Measurements from ENCODE around the gene DGKG.

DNA sequence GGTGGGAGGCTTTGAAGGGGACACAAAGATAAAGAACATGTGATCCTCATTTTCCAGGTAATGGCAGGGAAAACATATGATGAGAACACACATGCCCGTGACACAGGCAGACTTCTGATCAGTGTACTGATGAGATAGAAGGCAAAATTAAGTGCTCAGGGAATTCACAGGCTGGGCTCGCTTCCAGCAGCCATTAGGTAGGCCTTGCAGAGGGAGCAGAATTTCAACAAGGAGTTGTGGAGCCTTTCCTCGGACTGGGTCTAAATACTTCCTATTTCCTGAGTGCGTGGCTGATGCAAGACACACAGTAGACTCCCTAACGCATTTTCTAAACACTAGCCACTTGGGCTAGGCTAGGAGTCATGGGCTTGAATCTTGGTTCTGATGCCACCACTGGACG, 179.2 kb downstream of the DGKG start:
- TF ChIP-seq, protein P1, sequence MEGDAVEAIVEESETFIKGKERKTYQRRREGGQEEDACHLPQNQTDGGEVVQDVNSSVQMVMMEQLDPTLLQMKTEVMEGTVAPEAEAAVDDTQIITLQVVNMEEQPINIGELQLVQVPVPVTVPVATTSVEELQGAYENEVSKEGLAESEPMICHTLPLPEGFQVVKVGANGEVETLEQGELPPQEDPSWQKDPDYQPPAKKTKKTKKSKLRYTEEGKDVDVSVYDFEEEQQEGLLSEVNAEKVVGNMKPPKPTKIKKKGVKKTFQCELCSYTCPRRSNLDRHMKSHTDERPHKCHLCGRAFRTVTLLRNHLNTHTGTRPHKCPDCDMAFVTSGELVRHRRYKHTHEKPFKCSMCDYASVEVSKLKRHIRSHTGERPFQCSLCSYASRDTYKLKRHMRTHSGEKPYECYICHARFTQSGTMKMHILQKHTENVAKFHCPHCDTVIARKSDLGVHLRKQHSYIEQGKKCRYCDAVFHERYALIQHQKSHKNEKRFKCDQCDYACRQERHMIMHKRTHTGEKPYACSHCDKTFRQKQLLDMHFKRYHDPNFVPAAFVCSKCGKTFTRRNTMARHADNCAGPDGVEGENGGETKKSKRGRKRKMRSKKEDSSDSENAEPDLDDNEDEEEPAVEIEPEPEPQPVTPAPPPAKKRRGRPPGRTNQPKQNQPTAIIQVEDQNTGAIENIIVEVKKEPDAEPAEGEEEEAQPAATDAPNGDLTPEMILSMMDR (IDR thresholded peaks at IDR 0.05; ENCODE audit: insufficient read depth, low read length), result no peak
- TF ChIP-seq POLR2AphosphoS5 (IDR thresholded peaks at IDR 0.05; ENCODE audit: low read depth) (peak; percentile 33; the same call in 1 of the 2 replicates), SPI1 (IDR thresholded peaks at IDR 0.05; ENCODE audit: borderline replicate concordance, low read depth) (no peak), GABPA (IDR thresholded peaks at IDR 0.05; ENCODE audit: low read depth) (no peak)
- TF ChIP-seq, protein P2, sequence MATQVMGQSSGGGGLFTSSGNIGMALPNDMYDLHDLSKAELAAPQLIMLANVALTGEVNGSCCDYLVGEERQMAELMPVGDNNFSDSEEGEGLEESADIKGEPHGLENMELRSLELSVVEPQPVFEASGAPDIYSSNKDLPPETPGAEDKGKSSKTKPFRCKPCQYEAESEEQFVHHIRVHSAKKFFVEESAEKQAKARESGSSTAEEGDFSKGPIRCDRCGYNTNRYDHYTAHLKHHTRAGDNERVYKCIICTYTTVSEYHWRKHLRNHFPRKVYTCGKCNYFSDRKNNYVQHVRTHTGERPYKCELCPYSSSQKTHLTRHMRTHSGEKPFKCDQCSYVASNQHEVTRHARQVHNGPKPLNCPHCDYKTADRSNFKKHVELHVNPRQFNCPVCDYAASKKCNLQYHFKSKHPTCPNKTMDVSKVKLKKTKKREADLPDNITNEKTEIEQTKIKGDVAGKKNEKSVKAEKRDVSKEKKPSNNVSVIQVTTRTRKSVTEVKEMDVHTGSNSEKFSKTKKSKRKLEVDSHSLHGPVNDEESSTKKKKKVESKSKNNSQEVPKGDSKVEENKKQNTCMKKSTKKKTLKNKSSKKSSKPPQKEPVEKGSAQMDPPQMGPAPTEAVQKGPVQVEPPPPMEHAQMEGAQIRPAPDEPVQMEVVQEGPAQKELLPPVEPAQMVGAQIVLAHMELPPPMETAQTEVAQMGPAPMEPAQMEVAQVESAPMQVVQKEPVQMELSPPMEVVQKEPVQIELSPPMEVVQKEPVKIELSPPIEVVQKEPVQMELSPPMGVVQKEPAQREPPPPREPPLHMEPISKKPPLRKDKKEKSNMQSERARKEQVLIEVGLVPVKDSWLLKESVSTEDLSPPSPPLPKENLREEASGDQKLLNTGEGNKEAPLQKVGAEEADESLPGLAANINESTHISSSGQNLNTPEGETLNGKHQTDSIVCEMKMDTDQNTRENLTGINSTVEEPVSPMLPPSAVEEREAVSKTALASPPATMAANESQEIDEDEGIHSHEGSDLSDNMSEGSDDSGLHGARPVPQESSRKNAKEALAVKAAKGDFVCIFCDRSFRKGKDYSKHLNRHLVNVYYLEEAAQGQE (IDR thresholded peaks at IDR 0.05; ENCODE audit: insufficient replicate concordance, low read depth), result no peak

Data from HL-60 (cell line).